ENCODE results near the gene MPG. TPM values are rescaled to one million over a fixed set of nuclear protein-coding genes. Genes with fewer than 3 reads are reported as not detected.

The MPG gene
- total and polyA plus RNA-seq, 7 donors = 23.0 to 68.1 (median 43.1) TPM

DNA sequence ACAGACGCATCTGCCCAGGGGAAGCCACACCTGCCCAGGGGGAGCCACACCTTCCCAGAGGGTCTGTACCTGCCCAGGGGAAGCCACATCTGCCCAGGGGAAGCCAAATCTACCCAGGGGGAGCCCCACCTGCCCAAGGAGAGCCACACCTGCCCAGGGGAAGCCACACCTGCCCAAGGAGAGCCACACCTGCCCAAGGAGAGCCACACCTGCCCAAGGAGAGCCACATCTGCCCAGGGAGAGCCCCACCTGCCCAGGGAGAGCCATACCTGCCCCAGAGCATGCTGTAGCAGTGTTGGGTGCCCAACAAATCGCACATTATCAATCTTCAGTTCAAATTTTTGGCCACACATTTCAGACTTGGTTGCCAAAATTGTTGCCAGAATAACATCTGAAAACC lies 40.8 kb downstream of the MPG start:
- DNase-seq (peak in 1 of 2 donors; percentile 28), ATAC-seq (no peak)
- 93 to 100% (median 98%) methylated on average over 2 of the region's 2 CpGs for WGBS, 3 donors
- intact Hi-C loops (cut with DNase I) = loop anchor here in 1 of 2 donors (5.0 kb wide), 1 partner anchor 238 kb away; no protein-coding TSS in a partner anchor
- no peaks in the 10 kb centered on the region for H3K27me3 ChIP-seq (ENCODE audit: insufficient read depth in 3 of 3, low read length in 2 of 3)
- H3K9me3 ChIP-seq = no peaks in the 10 kb centered on the region
- TF ChIP-seq, protein P1, sequence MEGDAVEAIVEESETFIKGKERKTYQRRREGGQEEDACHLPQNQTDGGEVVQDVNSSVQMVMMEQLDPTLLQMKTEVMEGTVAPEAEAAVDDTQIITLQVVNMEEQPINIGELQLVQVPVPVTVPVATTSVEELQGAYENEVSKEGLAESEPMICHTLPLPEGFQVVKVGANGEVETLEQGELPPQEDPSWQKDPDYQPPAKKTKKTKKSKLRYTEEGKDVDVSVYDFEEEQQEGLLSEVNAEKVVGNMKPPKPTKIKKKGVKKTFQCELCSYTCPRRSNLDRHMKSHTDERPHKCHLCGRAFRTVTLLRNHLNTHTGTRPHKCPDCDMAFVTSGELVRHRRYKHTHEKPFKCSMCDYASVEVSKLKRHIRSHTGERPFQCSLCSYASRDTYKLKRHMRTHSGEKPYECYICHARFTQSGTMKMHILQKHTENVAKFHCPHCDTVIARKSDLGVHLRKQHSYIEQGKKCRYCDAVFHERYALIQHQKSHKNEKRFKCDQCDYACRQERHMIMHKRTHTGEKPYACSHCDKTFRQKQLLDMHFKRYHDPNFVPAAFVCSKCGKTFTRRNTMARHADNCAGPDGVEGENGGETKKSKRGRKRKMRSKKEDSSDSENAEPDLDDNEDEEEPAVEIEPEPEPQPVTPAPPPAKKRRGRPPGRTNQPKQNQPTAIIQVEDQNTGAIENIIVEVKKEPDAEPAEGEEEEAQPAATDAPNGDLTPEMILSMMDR (IDR thresholded peaks at IDR 0.05) = no peak
- peaks cover 0 to 52% of the 10 kb centered on the region in 2 donors for H3K36me3 ChIP-seq (ENCODE audit: insufficient read depth in 1 of 2, low read depth in 1 of 2)
- H3K4me3 ChIP-seq = no peak overlapping the region
- no peak overlapping the region for H3K27ac ChIP-seq
- no peaks in the 10 kb centered on the region for H3K4me1 ChIP-seq

GRCh38 chr16:119295-119694 lies 41.3 kb downstream of the MPG start:
- Histone ChIP-seq H3K27me3 (ENCODE audit: insufficient read depth in 3 of 3, low read length in 2 of 3) (no peaks in the 10 kb centered on the region), H3K36me3 (ENCODE audit: insufficient read depth in 1 of 2, low read depth in 1 of 2) (peaks cover 0 to 48% of the 10 kb centered on the region in 2 donors), H3K4me3 (no peak overlapping the region), H3K27ac (no peak overlapping the region), H3K9me3 (no peaks in the 10 kb centered on the region), H3K4me1 (no peaks in the 10 kb centered on the region)
- WGBS, 3 donors = 87 to 93% (median 91%) methylated on average over 5 of the region's 5 CpGs
- intact Hi-C loops (cut with DNase I) = loop anchor here in 1 of 2 donors (5.0 kb wide), 1 partner anchor 238 kb away; no protein-coding TSS in a partner anchor
- no peak for ATAC-seq
- TF ChIP-seq, protein P1 (IDR thresholded peaks at IDR 0.05) = no peak
- peak in 1 of 2 donors; percentile 14 for DNase-seq

DNA sequence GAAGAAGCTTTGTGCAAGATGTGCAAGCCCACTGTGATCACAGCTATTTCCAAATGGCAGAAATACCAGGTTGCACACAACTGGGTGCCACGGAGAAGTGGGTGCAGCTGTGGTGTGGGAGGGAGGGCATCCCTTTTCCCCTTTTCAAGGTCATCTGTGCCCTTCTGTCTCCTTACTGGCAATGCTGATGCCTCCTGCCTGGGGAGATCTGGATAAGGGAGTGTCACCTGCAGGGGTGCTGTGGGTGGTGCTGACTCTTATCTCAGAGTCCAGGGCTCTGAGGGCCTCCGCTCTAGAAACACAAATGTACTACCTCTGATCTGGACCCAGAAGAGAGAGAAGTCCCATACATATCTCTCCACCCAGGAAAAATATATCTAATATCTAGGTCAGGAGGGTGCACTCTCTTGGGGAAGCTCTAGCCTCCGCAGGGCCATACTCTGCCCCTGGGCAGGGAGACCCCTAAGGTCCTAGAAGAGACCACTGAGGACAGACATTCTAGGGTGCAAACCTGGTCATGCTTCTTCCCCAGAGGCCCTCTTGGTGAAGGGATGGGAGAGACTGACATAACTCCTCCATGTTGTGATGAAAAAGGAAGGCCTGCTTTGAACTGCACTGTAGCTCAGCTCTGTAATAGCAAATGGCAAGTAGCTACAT lies 41.9 kb downstream of the MPG start:
- TF ChIP-seq, protein P1 (IDR thresholded peaks at IDR 0.05) = no peak
- no peak for ATAC-seq
- Histone ChIP-seq H3K4me3 (no peak overlapping the region), H3K27ac (no peak overlapping the region), H3K9me3 (no peaks in the 10 kb centered on the region), H3K4me1 (no peaks in the 10 kb centered on the region), H3K36me3 (ENCODE audit: insufficient read depth in 1 of 2, low read depth in 1 of 2) (peaks cover 0 to 41% of the 10 kb centered on the region in 2 donors), H3K27me3 (ENCODE audit: insufficient read depth in 3 of 3, low read length in 2 of 3) (no peaks in the 10 kb centered on the region)
- WGBS, 3 donors = 84 to 96% (median 89%) methylated on average over 3 of the region's 3 CpGs
- intact Hi-C loops (cut with DNase I) = loop anchor here in 1 of 2 donors (5.0 kb wide), 1 partner anchor 237 kb away; no protein-coding TSS in a partner anchor
- DNase-seq = peak in 1 of 2 donors; percentile 29

GRCh38 chr16:120756-121155 lies 42.7 kb downstream of the MPG start:
- TF ChIP-seq, protein P1 (IDR thresholded peaks at IDR 0.05) = no peak
- ATAC-seq (no peak), DNase-seq (no peak)
- Histone ChIP-seq H3K27ac (no peak overlapping the region), H3K4me3 (no peak overlapping the region), H3K4me1 (no peaks in the 10 kb centered on the region), H3K9me3 (no peaks in the 10 kb centered on the region), H3K27me3 (ENCODE audit: insufficient read depth in 3 of 3, low read length in 2 of 3) (no peaks in the 10 kb centered on the region), H3K36me3 (ENCODE audit: insufficient read depth in 1 of 2, low read depth in 1 of 2) (peaks cover 0 to 37% of the 10 kb centered on the region in 2 donors)
- 90 to 95% (median 92%) methylated on average over 2 of the region's 2 CpGs for WGBS, 3 donors
- intact Hi-C loops (cut with DNase I) = no loop called here

Data from psoas muscle (tissue), 8 donors.